HepG2 (cell line): Measurements from ENCODE around the gene HNRNPA1. TPM values are rescaled to one million over a fixed set of nuclear protein-coding genes. Genes with fewer than 3 reads are reported as not detected.
A peak's percentile ranks its signal among the peaks of the same experiment; 100 is the strongest.

ENCODE experiments used
- AGO2 ChIP-seq: fragments of 200-400 bp; formaldehyde crosslinking; optimal IDR thresholded peaks from 2 replicates; pipeline ENCODE3; 2017; ENCODE audit warnings: mild to moderate bottlenecking, low read depth, low read length, moderate library complexity
- AKNA ChIP-seq: sonication (generic); formaldehyde crosslinking; IDR thresholded peaks from 2 replicates; pipeline ENCODE4 v1.4.0; 2020; ENCODE audit warnings: missing genetic modification reagents, borderline replicate concordance
- GATA4 ChIP-seq: sonication (generic); IDR thresholded peaks from 2 replicates; pipeline ENCODE4 v1.6.1; 2016; ENCODE audit warnings: antibody characterized with exemption, low read depth, borderline replicate concordance
- IKZF5 ChIP-seq: IDR thresholded peaks from 2 replicates; pipeline ENCODE4 v1.6.1; 2018; ENCODE audit warnings: missing genetic modification reagents, mild to moderate bottlenecking, missing compliant biosample characterization
- KLF16 ChIP-seq, 2 experiments: sonication (generic) in 1 of 2; formaldehyde crosslinking in 1 of 2; IDR thresholded peaks; 2 replicates each; pipeline versions ENCODE4 v1.6.1 to v1.8.0; 2016 to 2023; ENCODE audit warnings: missing genetic modification reagents in 2 of 2, missing compliant biosample characterization in 1 of 2
- LCORL ChIP-seq, 2 experiments: fragments of 450-650 bp in 1 of 2; sonication (generic) in 1 of 2; formaldehyde crosslinking in 1 of 2; IDR thresholded peaks; 2 replicates each; pipeline versions ENCODE4 v1.5.0 to v1.6.1; 2017 to 2020; ENCODE audit warnings: antibody characterized with exemption in 1 of 2, missing genetic modification reagents in 1 of 2
- SPEN ChIP-seq: sonication (generic); formaldehyde crosslinking; IDR thresholded peaks from 2 replicates; pipeline ENCODE4 v1.5.1; 2020; ENCODE audit warnings: low read depth, mild to moderate bottlenecking, missing genetic modification reagents
- TRIM24 ChIP-seq: sonication (generic); formaldehyde crosslinking; IDR thresholded peaks from 2 replicates; pipeline ENCODE4 v1.8.0; 2022; ENCODE audit warnings: mild to moderate bottlenecking, missing genetic modification reagents
- ZNF292 ChIP-seq: sonication (generic); formaldehyde crosslinking; IDR thresholded peaks from 2 replicates; pipeline ENCODE4 v1.8.1; 2022; ENCODE audit warnings: mild to moderate bottlenecking, low read depth, missing genetic modification reagents, borderline replicate concordance
- ZNF333 ChIP-seq: sonication (generic); formaldehyde crosslinking; IDR thresholded peaks from 2 replicates; pipeline ENCODE4 v1.4.0; 2020; ENCODE audit warnings: mild to moderate bottlenecking, missing genetic modification reagents, borderline replicate concordance
- ZNF335 ChIP-seq: sonication (generic); formaldehyde crosslinking; IDR thresholded peaks from 2 replicates; pipeline ENCODE4 v1.4.0; 2020; ENCODE audit warnings: missing genetic modification reagents
- ZNF615 ChIP-seq: sonication (generic); formaldehyde crosslinking; IDR thresholded peaks from 2 replicates; pipeline ENCODE4 v1.5.0; 2020; ENCODE audit warnings: mild to moderate bottlenecking, missing genetic modification reagents, borderline replicate concordance
- ZSCAN9 ChIP-seq: IDR thresholded peaks from 2 replicates; pipeline ENCODE4 v1.6.1; 2016; ENCODE audit warnings: borderline replicate concordance
- polyA plus RNA-seq, 8 experiments: library from polyadenylated mRNA; depleted of rRNA in 3 of 8; stranded (reverse) in 7 of 8; unstranded in 1 of 8; fragments of >200 nt; fragmentation: Illumina TruSeq in 4 of 8; extraction: Trizol in 4 of 8; gene quantifications; 2 replicates each; pipeline versions ENCODE4 v1.2.1 to v1.2.3, GENCODE V29; 2011 to 2016; ENCODE audit warnings: low read depth in 4 of 8, missing spikeins in 1 of 8, mixed read lengths in 1 of 8; ENCODE audit not compliant: insufficient read depth in 1 of 8
- total RNA-seq, 5 experiments: library from RNA; depleted of rRNA; stranded (reverse); fragments of >200 nt; fragmentation: Illumina TruSeq; extraction: Trizol; gene quantifications; 2 replicates each; pipeline ENCODE4 v1.2.3, GENCODE V29; 2016; ENCODE audit warnings: low read depth in 1 of 5
- TF ChIP-seq, protein P1 (sequence below): sonication (generic); formaldehyde crosslinking; IDR thresholded peaks from 2 replicates; pipeline ENCODE4 v1.9.0; 2021; ENCODE audit warnings: missing genetic modification reagents, borderline replicate concordance
- TF ChIP-seq, protein P2 (sequence below): sonication (generic); formaldehyde crosslinking; IDR thresholded peaks from 2 replicates; pipeline ENCODE4 v1.5.0; 2020; ENCODE audit warnings: missing genetic modification reagents, mild to moderate bottlenecking, borderline replicate concordance
- TF ChIP-seq, protein P3 (sequence below): fragments of 450-650 bp; IDR thresholded peaks from 2 replicates; pipeline ENCODE4 v1.6.1; 2016

HNRNPA1 gene
- total and polyA plus RNA-seq, 2 of the 13 experiments (the other 11 are each of a cell fraction or from before 2014, with no cell fraction given): 535 to 1,820 TPM

DNA sequence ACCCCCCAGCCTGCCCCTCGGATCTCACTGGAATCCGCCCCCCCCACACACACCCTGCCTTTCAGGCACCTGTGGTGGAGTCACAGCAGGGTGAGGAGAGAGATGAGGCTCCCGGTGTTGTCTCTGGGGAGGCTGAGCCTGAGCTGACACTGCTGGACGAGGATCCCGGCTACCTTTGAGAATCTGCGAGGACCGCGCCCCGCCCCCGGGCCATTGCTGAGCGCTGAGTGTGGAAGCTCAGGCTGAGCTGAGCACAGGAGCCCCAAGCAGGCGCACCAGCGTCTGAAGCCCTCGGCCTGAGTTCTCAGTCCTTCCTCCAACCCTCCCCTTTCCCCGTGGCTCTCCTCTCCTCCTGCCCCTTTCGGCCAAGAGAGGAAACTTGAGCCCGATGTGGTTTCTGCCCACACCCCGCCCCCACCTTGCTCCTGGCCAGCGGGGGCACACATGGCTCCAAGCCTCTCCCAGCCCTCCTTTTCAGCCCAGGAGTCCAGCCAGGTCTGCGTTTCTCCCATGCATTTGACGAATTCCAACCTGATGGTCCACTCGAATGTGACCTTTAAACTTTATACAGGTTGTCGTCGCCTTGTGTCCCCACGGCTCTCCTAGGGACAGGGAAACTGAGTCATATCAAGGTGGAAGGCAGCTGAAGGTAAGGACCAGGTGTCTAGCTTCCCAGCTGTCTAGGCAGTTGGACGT lies 20.4 kb downstream of the HNRNPA1 start, which contains the start of gene NFE2 (continued):
- TF ChIP-seq, protein P1, sequence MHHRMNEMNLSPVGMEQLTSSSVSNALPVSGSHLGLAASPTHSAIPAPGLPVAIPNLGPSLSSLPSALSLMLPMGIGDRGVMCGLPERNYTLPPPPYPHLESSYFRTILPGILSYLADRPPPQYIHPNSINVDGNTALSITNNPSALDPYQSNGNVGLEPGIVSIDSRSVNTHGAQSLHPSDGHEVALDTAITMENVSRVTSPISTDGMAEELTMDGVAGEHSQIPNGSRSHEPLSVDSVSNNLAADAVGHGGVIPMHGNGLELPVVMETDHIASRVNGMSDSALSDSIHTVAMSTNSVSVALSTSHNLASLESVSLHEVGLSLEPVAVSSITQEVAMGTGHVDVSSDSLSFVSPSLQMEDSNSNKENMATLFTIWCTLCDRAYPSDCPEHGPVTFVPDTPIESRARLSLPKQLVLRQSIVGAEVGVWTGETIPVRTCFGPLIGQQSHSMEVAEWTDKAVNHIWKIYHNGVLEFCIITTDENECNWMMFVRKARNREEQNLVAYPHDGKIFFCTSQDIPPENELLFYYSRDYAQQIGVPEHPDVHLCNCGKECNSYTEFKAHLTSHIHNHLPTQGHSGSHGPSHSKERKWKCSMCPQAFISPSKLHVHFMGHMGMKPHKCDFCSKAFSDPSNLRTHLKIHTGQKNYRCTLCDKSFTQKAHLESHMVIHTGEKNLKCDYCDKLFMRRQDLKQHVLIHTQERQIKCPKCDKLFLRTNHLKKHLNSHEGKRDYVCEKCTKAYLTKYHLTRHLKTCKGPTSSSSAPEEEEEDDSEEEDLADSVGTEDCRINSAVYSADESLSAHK (CRISPR knock-in tag): no peak
- TF ChIP-seq ZNF333 (peak; percentile 32; the same call in 1 of the 2 replicates), ZNF292 (CRISPR knock-in tag) (no peak), LCORL (IDR thresholded peaks at IDR 0.05) (no peak), LCORL (CRISPR knock-in tag; IDR thresholded peaks at IDR 0.05) (no peak; the same call in 1 of the 2 replicates), ZNF615 (CRISPR knock-in tag) (no peak), ZNF335 (CRISPR knock-in tag) (no peak), SPEN (CRISPR knock-in tag) (no peak), AKNA (CRISPR knock-in tag) (no peak), GATA4 (no peak), IKZF5 (CRISPR knock-in tag) (0 out of 2 replicates have a peak, but pooled peaks have one; percentile 32), KLF16 (CRISPR knock-in tag; IDR thresholded peaks at IDR 0.05) (no peak), TRIM24 (0 out of 2 replicates have a peak, but pooled peaks have one; percentile 45), AGO2 (peak; percentile 64), ZSCAN9 (CRISPR knock-in tag) (peak; percentile 18; the same call in 1 of the 2 replicates)
- TF ChIP-seq, protein P2, sequence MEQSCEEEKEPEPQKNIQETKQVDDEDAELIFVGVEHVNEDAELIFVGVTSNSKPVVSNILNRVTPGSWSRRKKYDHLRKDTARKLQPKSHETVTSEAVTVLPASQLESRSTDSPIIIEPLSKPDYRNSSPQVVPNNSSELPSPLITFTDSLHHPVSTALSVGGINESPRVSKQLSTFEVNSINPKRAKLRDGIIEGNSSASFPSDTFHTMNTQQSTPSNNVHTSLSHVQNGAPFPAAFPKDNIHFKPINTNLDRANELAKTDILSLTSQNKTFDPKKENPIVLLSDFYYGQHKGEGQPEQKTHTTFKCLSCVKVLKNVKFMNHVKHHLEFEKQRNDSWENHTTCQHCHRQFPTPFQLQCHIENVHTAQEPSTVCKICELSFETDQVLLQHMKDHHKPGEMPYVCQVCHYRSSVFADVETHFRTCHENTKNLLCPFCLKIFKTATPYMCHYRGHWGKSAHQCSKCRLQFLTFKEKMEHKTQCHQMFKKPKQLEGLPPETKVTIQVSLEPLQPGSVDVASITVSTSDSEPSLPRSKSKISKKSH (CRISPR knock-in tag): peak; percentile 51; the same call in 1 of the 2 replicates
- TF ChIP-seq, protein P3, sequence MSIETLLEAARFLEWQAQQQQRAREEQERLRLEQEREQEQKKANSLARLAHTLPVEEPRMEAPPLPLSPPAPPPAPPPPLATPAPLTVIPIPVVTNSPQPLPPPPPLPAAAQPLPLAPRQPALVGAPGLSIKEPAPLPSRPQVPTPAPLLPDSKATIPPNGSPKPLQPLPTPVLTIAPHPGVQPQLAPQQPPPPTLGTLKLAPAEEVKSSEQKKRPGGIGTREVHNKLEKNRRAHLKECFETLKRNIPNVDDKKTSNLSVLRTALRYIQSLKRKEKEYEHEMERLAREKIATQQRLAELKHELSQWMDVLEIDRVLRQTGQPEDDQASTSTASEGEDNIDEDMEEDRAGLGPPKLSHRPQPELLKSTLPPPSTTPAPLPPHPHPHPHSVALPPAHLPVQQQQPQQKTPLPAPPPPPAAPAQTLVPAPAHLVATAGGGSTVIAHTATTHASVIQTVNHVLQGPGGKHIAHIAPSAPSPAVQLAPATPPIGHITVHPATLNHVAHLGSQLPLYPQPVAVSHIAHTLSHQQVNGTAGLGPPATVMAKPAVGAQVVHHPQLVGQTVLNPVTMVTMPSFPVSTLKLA: no peak
